Measurements from ENCODE around the gene MASP2.

DNA sequence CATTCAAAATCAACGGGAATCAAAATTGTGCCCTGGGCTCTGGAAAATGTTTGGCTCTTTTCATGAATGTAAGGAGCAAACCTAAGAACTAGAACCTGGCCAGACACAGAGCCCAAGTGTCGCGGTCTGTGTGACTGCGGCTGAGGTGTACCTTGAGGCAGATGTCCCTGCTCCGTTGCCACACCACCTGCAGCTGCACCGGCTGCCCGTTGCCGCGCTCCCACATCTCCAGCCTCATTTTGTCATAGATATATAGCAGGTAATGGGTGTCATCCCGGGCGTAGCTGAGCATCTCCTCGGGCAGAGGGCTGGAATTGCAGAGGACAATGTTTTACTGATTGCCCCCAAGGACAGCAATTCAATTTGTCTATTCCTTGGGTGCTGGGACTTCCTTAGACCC lies 33.9 kb upstream of the MASP2 start:
- TF ChIP-seq, protein P1, sequence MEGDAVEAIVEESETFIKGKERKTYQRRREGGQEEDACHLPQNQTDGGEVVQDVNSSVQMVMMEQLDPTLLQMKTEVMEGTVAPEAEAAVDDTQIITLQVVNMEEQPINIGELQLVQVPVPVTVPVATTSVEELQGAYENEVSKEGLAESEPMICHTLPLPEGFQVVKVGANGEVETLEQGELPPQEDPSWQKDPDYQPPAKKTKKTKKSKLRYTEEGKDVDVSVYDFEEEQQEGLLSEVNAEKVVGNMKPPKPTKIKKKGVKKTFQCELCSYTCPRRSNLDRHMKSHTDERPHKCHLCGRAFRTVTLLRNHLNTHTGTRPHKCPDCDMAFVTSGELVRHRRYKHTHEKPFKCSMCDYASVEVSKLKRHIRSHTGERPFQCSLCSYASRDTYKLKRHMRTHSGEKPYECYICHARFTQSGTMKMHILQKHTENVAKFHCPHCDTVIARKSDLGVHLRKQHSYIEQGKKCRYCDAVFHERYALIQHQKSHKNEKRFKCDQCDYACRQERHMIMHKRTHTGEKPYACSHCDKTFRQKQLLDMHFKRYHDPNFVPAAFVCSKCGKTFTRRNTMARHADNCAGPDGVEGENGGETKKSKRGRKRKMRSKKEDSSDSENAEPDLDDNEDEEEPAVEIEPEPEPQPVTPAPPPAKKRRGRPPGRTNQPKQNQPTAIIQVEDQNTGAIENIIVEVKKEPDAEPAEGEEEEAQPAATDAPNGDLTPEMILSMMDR (IDR thresholded peaks at IDR 0.05 in 4 of 5, conservative IDR thresholded peaks at IDR 0.05 in 1 of 5) = no peak
- no peak for TF ChIP-seq POLR2A (IDR thresholded peaks at IDR 0.05)

Data from gastrocnemius medialis (tissue), 4 donors.